GM12892 (cell line): ENCODE measurements around the gene OR7G1. TPM values are rescaled to one million over a fixed set of nuclear protein-coding genes. Genes with fewer than 3 reads are reported as not detected.

Experiments
- DNase-seq: peaks from one replicate; pipeline ENCODE4 v3.0.0; 2011; ENCODE audit not compliant: insufficient read length
- FAIRE-seq: peaks from 2 replicates; lab custom pipeline; 2011; peaks lifted over from hg19 to GRCh38; lab: Jason Lieb, UNC
- POLR2A ChIP-seq: IDR thresholded peaks from 2 replicates; pipeline ENCODE4 v1.6.1; 2011; ENCODE audit warnings: low read depth, low read length, control low read depth
- POLR2AphosphoS5 ChIP-seq: IDR thresholded peaks from 2 replicates; pipeline ENCODE4 v1.6.1; 2011; ENCODE audit warnings: low read depth, low read length, control low read depth
- TAF1 ChIP-seq: IDR thresholded peaks from 2 replicates; pipeline ENCODE4 v1.6.1; 2011; ENCODE audit warnings: low read depth, mild to moderate bottlenecking, control low read depth, low read length, borderline replicate concordance
- polyA plus RNA-seq: library from polyadenylated mRNA; unstranded; fragments of >200 nt; gene quantifications from one replicate; pipeline ENCODE4 v1.2.1, GENCODE V29; 2012; ENCODE audit warnings: missing spikeins, inconsistent platforms; ENCODE audit not compliant: missing spikeins

Gene OR7G1, protein sequence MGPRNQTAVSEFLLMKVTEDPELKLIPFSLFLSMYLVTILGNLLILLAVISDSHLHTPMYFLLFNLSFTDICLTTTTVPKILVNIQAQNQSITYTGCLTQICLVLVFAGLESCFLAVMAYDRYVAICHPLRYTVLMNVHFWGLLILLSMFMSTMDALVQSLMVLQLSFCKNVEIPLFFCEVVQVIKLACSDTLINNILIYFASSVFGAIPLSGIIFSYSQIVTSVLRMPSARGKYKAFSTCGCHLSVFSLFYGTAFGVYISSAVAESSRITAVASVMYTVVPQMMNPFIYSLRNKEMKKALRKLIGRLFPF
- not detected for polyA plus RNA-seq

GRCh38 chr19:9115307-9115813, at the start of gene OR7G1:
TSS of gene OR7G1 (minus strand) at chr19:9115763. CDS start at chr19:9115763, 0 bp downstream.
- no peak for TF ChIP-seq POLR2A
- TF ChIP-seq TAF1 = no peak
- no peak for TF ChIP-seq POLR2AphosphoS5
- DNase-seq (no peak), FAIRE-seq (no peak)

GRCh38 chr19:9165261-9165660, 49.7 kb upstream of the OR7G1 start:
- TF ChIP-seq POLR2A (no peak), POLR2AphosphoS5 (no peak), TAF1 (no peak)
- FAIRE-seq (no peak), DNase-seq (no peak)

GRCh38 chr19:9161427-9161826, 45.9 kb upstream of the OR7G1 start:
- DNase-seq (no peak), FAIRE-seq (no peak)
- TF ChIP-seq TAF1 (no peak), POLR2A (no peak), POLR2AphosphoS5 (no peak)

- FAIRE-seq (no peak), DNase-seq (no peak)
- no peak for TF ChIP-seq POLR2AphosphoS5
- TF ChIP-seq POLR2A = no peak
- no peak for TF ChIP-seq TAF1
These were observed 44.3 kb upstream of the OR7G1 start for GRCh38 chr19:9159891-9160290.

- FAIRE-seq = no peak
- no peak for DNase-seq
- TF ChIP-seq POLR2A (no peak), TAF1 (no peak), POLR2AphosphoS5 (no peak)
These were observed 40.7 kb upstream of the OR7G1 start for GRCh38 chr19:9156304-9156703.

GRCh38 chr19:9155591-9155990, 40.0 kb upstream of the OR7G1 start:
- no peak for DNase-seq
- no peak for FAIRE-seq
- TF ChIP-seq POLR2AphosphoS5 = no peak
- no peak for TF ChIP-seq TAF1
- no peak for TF ChIP-seq POLR2A

GRCh38 chr19:9151367-9151766, 35.8 kb upstream of the OR7G1 start:
- FAIRE-seq = no peak
- DNase-seq = no peak
- TF ChIP-seq TAF1 (no peak), POLR2AphosphoS5 (no peak), POLR2A (no peak)

DNA sequence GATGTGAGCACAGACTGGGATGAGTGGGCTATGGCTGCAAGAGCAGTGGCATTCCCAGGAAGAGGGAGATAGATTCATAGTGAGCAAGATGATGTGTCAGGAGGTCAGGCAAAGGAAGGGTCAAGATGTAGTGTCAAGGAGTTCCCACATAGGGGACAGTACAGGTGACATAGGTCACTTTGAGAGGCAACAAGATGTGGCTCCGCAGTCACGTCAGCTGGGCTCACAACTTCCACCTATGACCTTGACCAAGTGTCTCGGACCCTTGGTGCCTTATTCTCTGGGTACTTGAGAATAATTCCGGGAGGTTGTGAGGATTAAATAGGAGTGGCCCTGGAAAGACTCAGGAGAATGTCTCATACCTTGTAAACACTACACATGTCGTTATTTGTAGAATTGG, 35.1 kb upstream of the OR7G1 start:
- DNase-seq (no peak), FAIRE-seq (no peak)
- TF ChIP-seq TAF1 (no peak), POLR2AphosphoS5 (no peak), POLR2A (no peak)

DNA sequence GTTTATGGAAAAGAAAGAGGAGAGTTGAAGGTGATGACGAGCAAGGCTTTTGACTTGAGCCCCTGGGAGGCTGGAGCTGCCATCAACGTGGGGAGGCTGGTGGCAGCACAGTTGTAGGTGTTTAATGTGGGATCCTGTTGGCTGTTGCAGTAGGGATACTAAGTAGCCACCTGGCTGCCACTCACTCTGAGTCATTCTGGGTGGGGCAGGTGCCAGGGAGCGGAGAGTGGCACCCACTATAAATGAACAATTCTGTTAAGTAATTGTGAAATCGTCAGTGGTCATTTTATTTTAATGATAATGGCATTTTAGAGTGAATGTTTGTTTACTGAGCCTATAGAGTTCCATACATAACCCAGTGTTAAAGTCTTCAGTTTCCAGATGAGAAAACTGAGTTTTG, 34.4 kb upstream of the OR7G1 start:
- FAIRE-seq = no peak
- DNase-seq = no peak
- TF ChIP-seq TAF1 (no peak), POLR2AphosphoS5 (no peak), POLR2A (no peak)

GRCh38 chr19:9148697-9149096, 33.1 kb upstream of the OR7G1 start:
- no peak for FAIRE-seq
- DNase-seq = no peak

DNA sequence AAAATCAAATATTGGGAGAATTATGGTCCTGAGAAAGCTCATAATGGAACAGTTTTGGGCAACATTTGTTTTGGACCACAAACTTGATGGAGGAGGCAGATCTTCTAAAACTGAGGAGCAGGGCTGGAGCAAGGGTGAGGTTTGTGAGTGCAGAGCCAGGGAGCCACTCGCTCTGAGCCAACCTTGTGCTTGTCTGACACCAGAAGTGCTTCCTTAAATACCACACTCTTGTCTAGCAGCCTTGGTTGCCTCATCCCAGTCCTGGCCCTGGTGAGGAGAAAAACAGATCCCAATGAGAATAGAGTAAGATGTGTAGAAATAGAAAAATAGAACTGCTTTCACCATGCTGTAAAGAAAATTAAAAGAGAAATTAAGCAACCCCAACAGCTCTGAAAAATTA, 31.3 kb upstream of the OR7G1 start:
- TF ChIP-seq POLR2A = no peak
- TF ChIP-seq POLR2AphosphoS5 = no peak
- no peak for TF ChIP-seq TAF1
- no peak for FAIRE-seq

More at GRCh38 chr19:9148697-9149096, 33.1 kb upstream of the OR7G1 start:
- TF ChIP-seq TAF1 (no peak), POLR2AphosphoS5 (no peak), POLR2A (no peak)

DNA sequence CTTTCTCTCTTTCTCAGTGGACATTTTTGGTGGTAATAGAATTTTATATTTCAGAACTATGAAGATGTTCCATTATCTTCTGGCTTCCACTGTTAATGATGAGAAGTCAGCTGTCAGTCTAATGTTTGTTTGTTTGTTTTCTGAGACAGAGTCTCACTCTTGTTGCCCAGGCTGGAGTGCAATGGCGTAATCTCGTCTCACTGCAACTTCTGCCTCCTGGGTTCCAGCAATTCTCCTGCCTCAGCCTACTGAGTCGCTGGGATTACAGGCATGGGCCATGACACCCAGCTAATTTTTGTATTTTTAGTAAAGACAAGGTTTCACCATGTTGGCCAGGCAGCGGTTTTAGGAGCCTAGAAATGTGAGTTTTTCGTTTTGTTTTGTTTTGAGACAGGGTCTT, 29.4 kb upstream of the OR7G1 start:
- DNase-seq = no peak
- no peak for FAIRE-seq
- no peak for TF ChIP-seq POLR2A
- TF ChIP-seq TAF1 = no peak
- TF ChIP-seq POLR2AphosphoS5 = no peak

More for the DNA sequence above, 31.3 kb upstream of the OR7G1 start:
- no peak for DNase-seq
